GM12891 (cell line): ENCODE data around the gene GDAP2.

ENCODE experiments used
- PAX5 ChIP-seq: IDR thresholded peaks from 2 replicates; pipeline ENCODE4 v1.6.1; 2011; ENCODE audit warnings: low read length, moderate library complexity, mild to moderate bottlenecking; ENCODE audit not compliant: insufficient read depth, severe bottlenecking
- POLR2A ChIP-seq: IDR thresholded peaks from 2 replicates; pipeline ENCODE4 v1.6.1; 2011; ENCODE audit warnings: low read depth, low read length, control low read depth
- POLR2AphosphoS5 ChIP-seq: IDR thresholded peaks from 2 replicates; pipeline ENCODE4 v1.6.1; 2011; ENCODE audit warnings: low read depth, low read length, control low read depth
- POU2F2 ChIP-seq: IDR thresholded peaks from 2 replicates; pipeline ENCODE4 v1.6.1; 2011; ENCODE audit warnings: low read depth, mild to moderate bottlenecking, control low read depth, low read length, moderate library complexity
- TAF1 ChIP-seq: IDR thresholded peaks from 2 replicates; pipeline ENCODE4 v1.6.1; 2011; ENCODE audit warnings: low read depth, low read length, control low read depth

- no peak for TF ChIP-seq POLR2A
- no peak for TF ChIP-seq POLR2AphosphoS5
- TF ChIP-seq TAF1: no peak
- no peak for TF ChIP-seq POU2F2
- TF ChIP-seq PAX5: no peak
Observed at GRCh38 chr1:117930173-117930447, 689 bp upstream of the GDAP2 start.
